Measurements from ENCODE around the gene MDK.

Gene MDK

GRCh38 chr11:46345131-46345597, 36.3 kb upstream of the MDK start:
- TF ChIP-seq GABPA (IDR thresholded peaks at IDR 0.05; ENCODE audit: low read depth) (peak; percentile 47), CTCF (IDR thresholded peaks at IDR 0.05; ENCODE audit: insufficient read depth, low read length) (no peak), POLR2AphosphoS5 (IDR thresholded peaks at IDR 0.05; ENCODE audit: low read depth) (peak; percentile 73), REST (IDR thresholded peaks at IDR 0.05; ENCODE audit: insufficient replicate concordance, low read depth) (no peak), SPI1 (IDR thresholded peaks at IDR 0.05; ENCODE audit: borderline replicate concordance, low read depth) (peak; percentile 97)
- Histone ChIP-seq H3K27ac (replicated peaks) (peak overlapping the region; percentile 94), H3K4me3 (replicated peaks; ENCODE audit: insufficient read depth, low read length) (peak overlapping the region; percentile 82), H3K27me3 (ENCODE audit: insufficient read depth, poor library complexity, severe bottlenecking) (no peaks in the 10 kb centered on the region)
- DNase-seq (ENCODE audit: low read depth in 1 of 2, low spot score in 1 of 2), result peak; percentile 86 to 89

GRCh38 chr11:46345881-46346484, 35.5 kb upstream of the MDK start:
- Histone ChIP-seq H3K4me3 (replicated peaks; ENCODE audit: insufficient read depth, low read length) (peak overlapping the region; percentile 82), H3K27me3 (ENCODE audit: insufficient read depth, poor library complexity, severe bottlenecking) (no peaks in the 10 kb centered on the region), H3K27ac (replicated peaks) (peak overlapping the region; percentile 94)
- peak in 1 of 2 experiments; percentile 71 for DNase-seq (ENCODE audit: low read depth in 1 of 2, low spot score in 1 of 2)
- 0 out of 2 replicates have a peak, but pooled peaks have one; percentile 51 for TF ChIP-seq POLR2AphosphoS5 (IDR thresholded peaks at IDR 0.05; ENCODE audit: low read depth)
- no peak for TF ChIP-seq SPI1 (IDR thresholded peaks at IDR 0.05; ENCODE audit: borderline replicate concordance, low read depth)
- peak; percentile 42; the same call in 1 of the 2 replicates for TF ChIP-seq GABPA (IDR thresholded peaks at IDR 0.05; ENCODE audit: low read depth)

DNA sequence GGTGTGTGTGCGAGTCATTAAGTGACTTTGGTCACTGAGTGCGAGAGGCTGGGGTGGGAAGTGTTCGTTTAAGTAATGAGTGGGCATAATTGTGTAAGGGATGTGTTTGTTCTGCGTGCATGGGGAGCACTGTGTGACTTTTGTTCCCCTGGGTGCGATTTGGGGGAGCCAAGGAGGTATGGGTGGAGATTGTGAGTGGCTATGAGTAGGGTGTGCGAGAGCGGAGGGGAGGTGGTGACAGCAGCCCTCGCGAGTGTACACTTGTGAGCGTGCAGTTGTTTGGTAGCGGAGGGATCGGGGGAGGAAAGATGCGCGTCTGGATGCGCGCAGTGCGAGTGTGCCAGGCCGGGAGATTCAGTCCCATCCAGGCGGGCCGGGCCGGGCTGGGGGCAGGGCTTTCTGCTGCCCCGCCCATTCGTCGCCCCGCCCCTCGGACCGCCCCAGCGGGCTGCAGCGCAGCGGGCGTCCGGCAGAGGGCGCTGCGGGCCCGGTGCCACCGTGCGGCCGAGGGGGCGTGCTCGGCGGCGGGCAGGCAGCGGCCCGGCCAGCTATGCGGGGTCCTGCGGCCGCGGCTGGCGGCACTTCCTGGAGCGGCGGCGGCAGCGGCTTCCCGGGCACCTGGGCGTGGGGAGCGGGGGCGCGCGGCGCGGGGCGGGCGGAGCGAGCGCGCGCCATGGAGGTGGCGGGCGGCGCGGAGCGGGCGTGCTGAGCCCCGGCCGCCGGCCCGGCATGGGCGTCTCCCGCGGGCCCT, 34.4 kb upstream of the MDK start, which contains the start of gene DGKZ:
DGKZ (plus strand) TSS at position 578 of the 751 bp plus-strand sequence. CDS start 197 bp downstream, outside the sequence.
- TF ChIP-seq CTCF (IDR thresholded peaks at IDR 0.05; ENCODE audit: insufficient read depth, low read length) (peak; percentile 2), GABPA (IDR thresholded peaks at IDR 0.05; ENCODE audit: low read depth) (no peak), POLR2AphosphoS5 (IDR thresholded peaks at IDR 0.05; ENCODE audit: low read depth) (peak; percentile 51)
- no peaks in the 10 kb centered on the region for H3K27me3 ChIP-seq (ENCODE audit: insufficient read depth, poor library complexity, severe bottlenecking)
- DNase-seq (ENCODE audit: low read depth in 1 of 2, low spot score in 1 of 2), result peak; percentile 81 to 83
- H3K4me3 ChIP-seq (replicated peaks; ENCODE audit: insufficient read depth, low read length), result peak within 1 kb of the TSS; percentile 82
- H3K27ac ChIP-seq (replicated peaks), result peak within 1 kb of the TSS; percentile 94

DNA sequence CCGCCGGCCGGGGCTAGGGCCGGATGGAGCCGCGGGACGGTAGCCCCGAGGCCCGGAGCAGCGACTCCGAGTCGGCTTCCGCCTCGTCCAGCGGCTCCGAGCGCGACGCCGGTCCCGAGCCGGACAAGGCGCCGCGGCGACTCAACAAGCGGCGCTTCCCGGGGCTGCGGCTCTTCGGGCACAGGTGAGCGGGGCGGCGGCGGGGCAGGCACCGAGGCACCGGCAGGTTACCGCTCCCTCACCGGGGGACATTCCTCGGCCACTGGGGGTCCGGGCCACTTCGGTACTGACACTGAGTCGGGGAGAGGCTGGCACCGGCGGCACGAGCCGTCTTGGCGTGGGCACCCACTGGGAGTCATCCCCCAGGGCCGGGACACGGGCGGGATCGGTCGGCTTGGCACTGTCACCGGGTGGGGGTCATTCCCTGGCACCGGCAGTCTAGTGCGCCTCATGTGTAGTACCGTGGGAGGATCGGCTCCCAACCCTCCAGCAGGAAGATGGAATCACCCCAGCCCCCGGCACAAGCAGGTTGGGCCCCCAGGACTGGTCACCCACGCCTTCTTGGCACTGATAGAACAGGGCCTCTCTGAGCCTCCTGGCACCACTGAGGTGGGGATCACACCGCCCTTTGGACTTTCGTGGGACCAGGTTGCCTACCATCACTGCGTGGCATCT, 33.7 kb upstream of the MDK start:
- Histone ChIP-seq H3K27ac (replicated peaks) (peak overlapping the region; percentile 55), H3K27me3 (ENCODE audit: insufficient read depth, poor library complexity, severe bottlenecking) (no peaks in the 10 kb centered on the region), H3K4me3 (replicated peaks; ENCODE audit: insufficient read depth, low read length) (peak overlapping the region; percentile 77)
- no peak for DNase-seq (ENCODE audit: low read depth in 1 of 2, low spot score in 1 of 2)
- TF ChIP-seq GABPA (IDR thresholded peaks at IDR 0.05; ENCODE audit: low read depth) (no peak), SPI1 (IDR thresholded peaks at IDR 0.05; ENCODE audit: borderline replicate concordance, low read depth) (no peak), POLR2AphosphoS5 (IDR thresholded peaks at IDR 0.05; ENCODE audit: low read depth) (no peak), CTCF (IDR thresholded peaks at IDR 0.05; ENCODE audit: insufficient read depth, low read length) (no peak), REST (IDR thresholded peaks at IDR 0.05; ENCODE audit: insufficient replicate concordance, low read depth) (no peak)

Measured in HL-60 (cell line).